GM06990 (cell line): ENCODE results near the gene P2RY8.

Experiments used
- DNase-seq: peaks from one replicate; pipeline ENCODE4 v3.0.0-alpha.2; 2011; ENCODE audit not compliant: insufficient read length; ENCODE audit errors: extremely low read depth
- H3K27me3 ChIP-seq: replicated peaks from 2 replicates; pipeline ENCODE4 v1.6.0; 2011; ENCODE audit warnings: low read length; ENCODE audit not compliant: control insufficient read depth, insufficient read depth
- H3K36me3 ChIP-seq: 2 replicates; pipeline ENCODE4 v1.5.1; 2011; ENCODE audit warnings: low read length; ENCODE audit not compliant: control insufficient read depth, insufficient read depth
- H3K4me3 ChIP-seq: replicated peaks from 2 replicates; pipeline ENCODE4 v1.5.1; 2011; ENCODE audit warnings: low read depth, mild to moderate bottlenecking, control low read depth, low read length
- CTCF ChIP-seq: IDR thresholded peaks from 2 replicates; pipeline ENCODE4 v1.5.1; 2011; ENCODE audit warnings: low read length, control low read depth, mild to moderate bottlenecking, inconsistent platforms; ENCODE audit not compliant: insufficient read depth, poor library complexity, severe bottlenecking

Gene P2RY8

GRCh38 chrX:1468250-1468772 is 68.7 kb downstream of the P2RY8 start:
- peak; percentile 89 for DNase-seq
- no peak overlapping the region for H3K4me3 ChIP-seq

GRCh38 chrX:1466971-1467561 is 69.9 kb downstream of the P2RY8 start:
- peaks cover 34% of the 10 kb centered on the region for H3K36me3 ChIP-seq
- TF ChIP-seq CTCF: no peak
- peak; percentile 79 for DNase-seq
- no peaks in the 10 kb centered on the region for H3K27me3 ChIP-seq
- H3K4me3 ChIP-seq: peak overlapping the region; percentile 10

More at GRCh38 chrX:1468250-1468772, 68.7 kb downstream of the P2RY8 start:
- TF ChIP-seq CTCF: peak; percentile 46
- Histone ChIP-seq H3K27me3 (no peaks in the 10 kb centered on the region), H3K36me3 (peaks cover 32% of the 10 kb centered on the region)

GRCh38 chrX:1466232-1466661 is 70.7 kb downstream of the P2RY8 start:
- Histone ChIP-seq H3K36me3 (peaks cover 34% of the 10 kb centered on the region), H3K27me3 (no peaks in the 10 kb centered on the region), H3K4me3 (no peak overlapping the region)
- no peak for DNase-seq
- no peak for TF ChIP-seq CTCF

- no peak for TF ChIP-seq CTCF
- H3K27me3 ChIP-seq: no peaks in the 10 kb centered on the region
- peaks cover 34% of the 10 kb centered on the region for H3K36me3 ChIP-seq
- DNase-seq: no peak
- H3K4me3 ChIP-seq: no peak overlapping the region
These were observed 71.4 kb downstream of the P2RY8 start for GRCh38 chrX:1465286-1466231.

GRCh38 chrX:1464971-1465285 is 72.1 kb downstream of the P2RY8 start:
- Histone ChIP-seq H3K36me3 (peaks cover 34% of the 10 kb centered on the region), H3K27me3 (no peaks in the 10 kb centered on the region), H3K4me3 (no peak overlapping the region)
- TF ChIP-seq CTCF: no peak
- no peak for DNase-seq
